GM19351 (cell line): Measurements from ENCODE around the gene STUM.
A peak's percentile ranks its signal among the peaks of the same experiment; 100 is the strongest.

Experiments
- ATAC-seq: cut with Tn5 transposase; IDR thresholded peaks from one replicate; pipeline ENCODE4 v1.9.1; 2021; ENCODE audit warnings: mild to moderate bottlenecking, moderate library complexity; ENCODE audit not compliant: unreplicated experiment

Gene STUM

GRCh38 chr1:226532553-226532952, 16.0 kb upstream of the STUM start:
- ATAC-seq = no peak

- no peak for ATAC-seq
Measured at GRCh38 chr1:226533220-226533619, 15.3 kb upstream of the STUM start.

DNA sequence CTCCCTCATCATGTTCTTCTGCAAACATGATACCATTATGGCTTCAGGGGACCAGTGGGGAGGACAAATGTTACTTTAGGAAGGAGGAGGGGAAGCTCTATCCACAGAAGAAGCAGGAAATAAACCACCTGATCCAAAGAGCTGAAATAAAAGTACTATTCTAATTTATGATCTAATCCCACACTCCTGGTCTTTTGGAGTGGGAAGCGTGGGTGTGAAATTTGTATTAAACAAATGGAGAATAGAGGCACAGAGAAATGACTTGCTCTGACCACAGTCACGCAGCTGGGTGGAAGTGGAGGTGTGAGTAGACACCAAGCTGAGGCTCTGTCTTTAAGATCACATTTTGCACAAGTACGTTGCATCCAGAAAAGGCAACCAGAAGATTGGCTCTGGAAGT, 14.5 kb upstream of the STUM start:
- ATAC-seq = no peak

GRCh38 chr1:226534645-226535044, 13.9 kb upstream of the STUM start:
- ATAC-seq = no peak

- no peak for ATAC-seq
Measured at GRCh38 chr1:226535666-226536065, 12.9 kb upstream of the STUM start.

- ATAC-seq = no peak
Measured at GRCh38 chr1:226541231-226541630, 7.3 kb upstream of the STUM start.

GRCh38 chr1:226541631-226542622, 6.6 kb upstream of the STUM start:
- ATAC-seq = no peak

DNA sequence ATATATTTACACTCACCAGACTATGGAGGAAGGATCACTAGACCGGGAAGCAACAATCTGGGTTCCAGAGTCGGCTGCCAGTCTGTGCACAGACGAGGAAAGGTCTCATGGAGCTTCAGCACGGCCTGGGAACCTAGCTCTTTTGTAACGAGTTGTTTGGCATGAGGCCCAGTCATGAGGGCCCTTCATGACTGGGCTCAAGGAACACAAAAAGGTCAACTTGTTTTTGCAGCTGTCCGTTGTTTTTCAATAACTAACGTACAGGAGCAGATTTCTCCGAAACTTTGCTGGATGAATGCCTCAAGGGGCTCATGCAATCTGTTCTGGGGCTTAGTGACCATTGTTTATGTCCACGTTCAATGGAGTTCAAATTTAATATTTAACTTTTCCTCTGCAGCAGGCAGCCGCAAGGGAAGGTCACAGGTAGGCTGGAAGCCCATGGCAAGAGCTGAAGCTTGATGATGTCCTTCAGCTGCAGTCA, 5.9 kb upstream of the STUM start:
- no peak for ATAC-seq

- ATAC-seq = no peak
Measured at GRCh38 chr1:226545836-226546596, 2.5 kb upstream of the STUM start.

GRCh38 chr1:226546926-226547325, 1.6 kb upstream of the STUM start:
- ATAC-seq = no peak

DNA sequence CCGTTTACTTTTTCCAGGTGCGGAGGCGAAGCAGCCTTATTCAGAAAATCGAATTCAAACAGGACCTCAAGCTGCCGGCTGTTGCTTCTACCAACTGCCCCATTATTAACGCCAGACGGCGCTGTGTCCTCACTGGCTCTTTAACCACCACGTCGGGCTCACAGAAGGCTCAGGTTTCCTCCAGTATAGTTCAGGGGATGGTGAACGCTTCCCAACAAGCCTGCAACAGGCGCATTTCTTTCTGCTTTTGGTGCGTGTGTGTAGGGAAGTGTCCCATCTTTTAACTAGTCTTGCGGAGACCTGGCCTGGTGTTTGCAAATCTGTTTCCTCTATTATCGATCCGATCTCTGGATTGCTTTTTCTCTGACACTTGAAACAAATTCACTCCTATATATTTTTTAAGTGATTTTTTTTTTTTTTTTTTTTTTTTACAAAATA, 791 bp upstream of the STUM start:
- ATAC-seq = peak; percentile 78

DNA sequence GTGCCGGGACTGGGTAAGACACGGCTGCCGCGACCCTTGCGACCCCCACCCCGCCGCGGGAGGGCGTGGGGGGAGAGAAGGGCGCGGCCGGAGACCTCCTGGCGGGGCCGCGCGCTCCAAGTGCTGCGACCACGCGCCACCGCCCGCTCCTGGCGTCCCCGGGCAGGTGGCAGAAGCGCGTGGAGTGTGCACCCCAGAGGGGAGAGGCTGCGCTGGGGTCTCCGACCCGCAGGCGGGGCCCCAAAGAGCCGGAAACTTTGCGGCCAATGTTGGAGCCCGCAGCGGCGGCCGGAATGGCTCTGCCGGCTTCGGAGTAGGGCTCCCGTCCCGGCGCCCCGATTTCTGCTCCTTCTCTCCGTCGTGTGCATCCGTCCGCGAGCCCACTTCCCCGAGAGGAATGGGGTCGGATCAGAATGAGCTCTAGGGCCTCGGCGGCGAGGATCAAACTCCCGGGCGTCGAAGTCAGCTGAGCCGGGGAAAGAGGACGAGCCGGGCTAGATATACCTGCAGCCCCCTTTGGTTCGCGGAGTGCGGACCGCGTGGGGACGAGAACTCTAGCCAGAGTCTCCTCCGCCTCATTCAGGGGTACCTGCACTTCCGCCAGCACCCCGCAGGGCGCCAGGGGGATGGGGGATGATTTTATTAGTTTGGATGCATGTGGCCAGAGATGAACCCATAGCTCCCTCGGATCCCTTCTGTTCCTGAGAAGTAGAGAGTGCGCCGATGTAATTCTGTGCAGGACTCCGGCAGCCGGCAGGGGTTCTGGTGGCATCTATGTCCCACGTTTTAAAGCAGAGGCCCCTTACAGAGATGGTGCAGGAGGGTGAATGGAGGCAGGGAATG, 751 bp downstream of the STUM start:
- ATAC-seq = no peak

DNA sequence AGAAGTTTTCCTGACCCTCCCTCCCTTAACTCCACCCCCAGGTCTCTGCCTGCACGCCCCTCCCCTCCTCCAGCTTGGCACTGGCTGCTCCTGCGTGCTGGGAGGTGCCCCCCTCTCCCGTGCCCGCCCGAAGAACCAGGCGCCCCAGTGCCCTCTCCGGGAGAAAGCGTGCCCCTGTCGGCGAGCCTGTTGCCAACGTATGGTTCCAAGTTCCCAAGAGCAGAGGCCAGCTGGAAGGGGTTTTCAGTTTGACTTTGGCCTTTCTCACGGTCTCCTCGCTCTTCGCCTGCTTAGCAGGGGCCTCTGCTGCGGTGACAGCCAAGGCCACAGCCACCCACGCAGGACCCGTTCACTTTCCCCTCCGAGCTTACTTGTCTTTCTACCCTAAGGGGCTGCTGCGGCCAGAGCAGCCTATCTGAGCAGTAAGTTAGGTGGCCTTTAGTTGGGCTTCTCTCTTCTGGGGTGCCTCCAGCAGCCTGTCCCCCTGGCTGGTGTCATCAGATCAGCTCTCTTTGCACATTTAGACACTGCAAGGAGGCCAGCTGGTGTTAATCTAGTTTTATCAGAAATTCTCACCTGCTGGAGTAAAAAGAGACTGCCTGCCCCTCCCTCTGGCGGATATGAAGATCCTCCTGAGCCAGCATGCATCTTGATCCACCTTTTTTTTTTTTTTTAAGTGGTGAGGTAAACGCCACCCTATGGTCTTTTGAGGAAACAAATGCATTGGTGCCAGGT, 1.5 kb downstream of the STUM start:
- no peak for ATAC-seq

DNA sequence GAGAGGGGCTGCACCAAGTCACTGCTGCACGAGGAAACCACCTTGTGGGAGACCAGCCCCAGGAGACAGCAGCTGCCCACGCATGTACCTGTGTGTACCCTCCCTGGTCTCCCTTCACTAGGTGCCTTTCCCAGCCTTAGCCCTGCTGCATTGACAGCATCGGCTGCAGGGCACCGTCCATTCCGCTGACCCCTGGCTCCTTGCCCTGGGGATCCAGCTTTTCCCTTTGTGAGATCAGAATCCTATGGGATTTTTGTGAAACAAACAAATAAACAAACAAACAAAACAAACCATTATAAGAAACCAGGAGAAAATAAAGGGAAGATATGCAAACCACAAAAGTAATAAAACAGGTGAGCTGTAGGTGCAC, 2.1 kb downstream of the STUM start:
- no peak for ATAC-seq

GRCh38 chr1:226551299-226551698, 2.7 kb downstream of the STUM start:
- ATAC-seq = no peak

- no peak for ATAC-seq
Measured at GRCh38 chr1:226552061-226552460, 3.5 kb downstream of the STUM start.

GRCh38 chr1:226553266-226553923, 4.8 kb downstream of the STUM start:
- no peak for ATAC-seq

GRCh38 chr1:226553924-226554282, 5.3 kb downstream of the STUM start:
- no peak for ATAC-seq

DNA sequence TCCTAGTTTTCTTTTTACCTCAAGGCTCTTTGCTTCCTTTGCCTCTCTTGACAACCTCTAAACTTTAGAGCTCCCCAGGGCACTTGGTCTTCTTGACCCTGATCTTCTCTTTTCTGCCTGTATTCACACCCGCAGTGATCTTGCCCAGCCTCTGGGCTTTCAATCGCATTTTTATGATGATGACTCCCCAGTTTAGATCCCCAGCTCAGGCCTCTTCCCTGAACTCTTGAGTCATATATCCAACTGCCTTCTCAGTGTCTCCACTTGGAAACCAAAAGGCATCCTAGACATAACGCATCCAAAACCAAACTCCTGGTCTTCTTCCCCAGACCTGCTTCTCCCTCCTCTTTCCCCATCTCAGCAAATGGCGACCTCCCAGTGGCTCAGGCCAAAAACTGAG, 6.5 kb downstream of the STUM start:
- ATAC-seq = no peak

DNA sequence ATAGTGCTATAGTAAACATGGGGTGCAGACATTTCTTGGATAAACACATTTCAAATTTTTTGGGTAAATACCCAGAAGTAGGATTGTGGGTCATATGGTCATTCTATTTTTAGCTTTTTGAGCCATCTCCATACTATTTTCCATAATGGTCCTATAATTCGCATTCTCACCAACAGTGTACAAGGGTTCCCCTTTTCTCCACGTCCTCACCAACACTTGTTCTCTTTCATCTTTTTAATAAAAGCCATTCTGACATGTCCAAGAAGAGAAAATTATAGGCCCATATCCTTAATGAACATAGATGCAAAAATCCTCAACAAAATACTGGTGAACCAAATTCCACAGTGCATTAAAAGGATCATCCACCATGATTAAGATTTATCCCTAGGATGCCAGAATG, 8.9 kb downstream of the STUM start:
- ATAC-seq = no peak
